Measurements from ENCODE around the gene ACVR1B. TPM values are rescaled to one million over a fixed set of nuclear protein-coding genes. Genes with fewer than 3 reads are reported as not detected.

The ACVR1B gene
- total and polyA plus RNA-seq, 2 of the 8 experiments (the other 6 are each of a cell fraction or from before 2014, with no cell fraction given): 16.0 to 19.2 TPM

- Histone ChIP-seq H3K23ac (ENCODE audit: insufficient read length) (no peak overlapping the region), H3K79me2 (ENCODE audit: control insufficient read depth in 1 of 2, insufficient read depth in 2 of 2, low read length in 2 of 2) (peaks cover 0 to 24% of the 10 kb centered on the region in 2 experiments; a peak in 2 of 4 replicates), H2BK120ac (replicated peaks; ENCODE audit: low read depth, low read length) (no peak overlapping the region), H3K4me3 (ENCODE audit: extremely low read depth in 1 of 4, insufficient read depth in 2 of 4, low read depth in 3 of 4, low read length in 4 of 4) (no peak overlapping the region), H4K8ac (ENCODE audit: extremely low read depth, insufficient read depth, low read length) (no peak overlapping the region), H4K5ac (ENCODE audit: insufficient read length, low read depth, low read length) (no peak overlapping the region), H2AK5ac (ENCODE audit: low read depth, low read length) (no peak overlapping the region), H3K27ac (ENCODE audit: low read depth, low read length) (no peak overlapping the region), H3K36me3 (ENCODE audit: control insufficient read depth in 2 of 4, insufficient read depth in 4 of 4, low read length in 3 of 4) (no peaks in the 10 kb centered on the region; a peak in 2 of 8 replicates), H3K9ac (replicated peaks in 1 of 4; ENCODE audit: extremely low read depth in 1 of 4, low read depth in 3 of 4, low read length in 3 of 4) (no peak overlapping the region), H3K79me1 (ENCODE audit: low read depth, low read length) (peaks cover 4% of the 10 kb centered on the region), H3K56ac (replicated peaks; ENCODE audit: insufficient read length, low read depth, low read length) (no peak overlapping the region), H3K14ac (ENCODE audit: insufficient read length) (no peak overlapping the region), H4K20me1 (replicated peaks in 1 of 2; ENCODE audit: control insufficient read depth in 1 of 2, insufficient read depth in 2 of 2, low read length in 2 of 2) (peaks cover 4 to 15% of the 10 kb centered on the region in 2 experiments), H3K18ac (ENCODE audit: extremely low read depth, low read length) (no peak overlapping the region), H2BK15ac (ENCODE audit: low read length) (no peak overlapping the region), H3K4ac (replicated peaks; ENCODE audit: insufficient read length, low read depth, low read length) (no peak overlapping the region), H2BK12ac (ENCODE audit: low read depth, low read length) (no peak overlapping the region), H2BK5ac (ENCODE audit: low read depth, low read length) (no peak overlapping the region), H3K9me3 (ENCODE audit: insufficient read depth in 2 of 2, low read depth in 1 of 2, low read length in 1 of 2) (no peaks in the 10 kb centered on the region), H3K4me1 (replicated peaks in 1 of 4; ENCODE audit: control insufficient read depth in 3 of 4, insufficient read depth in 4 of 4, low read length in 3 of 4) (peaks cover 0 to 6% (median 4%) of the 10 kb centered on the region in 4 experiments; a peak in 5 of 7 replicates), H3K27me3 (replicated peaks in 1 of 4; ENCODE audit: control insufficient read depth in 3 of 4, extremely low read depth in 1 of 4, insufficient read depth in 3 of 4, low read length in 3 of 4) (peaks cover 0 to 5% (median 3%) of the 10 kb centered on the region in 4 experiments; a peak in 5 of 7 replicates), H2AFZ (ENCODE audit: low read length) (no peak overlapping the region), H3K4me2 (ENCODE audit: insufficient read depth in 1 of 2, low read depth in 2 of 2, low read length in 2 of 2) (no peak overlapping the region), H3K23me2 (ENCODE audit: low read depth, low read length) (peaks cover 2% of the 10 kb centered on the region; the same call in 1 of the 2 replicates), H4K91ac (replicated peaks; ENCODE audit: insufficient read length, low read length) (no peak overlapping the region), H2BK20ac (ENCODE audit: low read length) (no peak overlapping the region)
- TF ChIP-seq NRF1 (IDR thresholded peaks at IDR 0.05; ENCODE audit: low read depth, low read length): no peak
- DNase-seq (ENCODE audit: low read depth in 1 of 2, low spot score in 2 of 2) (no peak), FAIRE-seq (no peak)
- CTCF ChIA-PET (ENCODE audit: partially characterized antibody): interaction anchor here (1.0 to 15.8 kb wide), 10 partner anchors 8 to 169 kb away, joined by 3 to 294 read pairs (median 7); partner anchors contain the start of genes ATG101, NR4A1 and SMIM41
- POLR2A ChIA-PET (ENCODE audit: partially characterized antibody): interaction anchor here (0.7 to 6.6 kb wide), 9 partner anchors 12 to 55 kb away, joined by 3 to 56 read pairs (median 3); partner anchors contain the start of gene ATG101
- 77% methylated on average over 3 of the region's 3 CpGs; no CpG with 5 or more reads in 1 of the 2 experiments for WGBS, 2 experiments (ENCODE audit: extremely low coverage in 1 of 2, insufficient coverage in 1 of 2, insufficient read length in 1 of 2, insufficient replicate concordance in 2 of 2, low coverage in 1 of 2, low lambda C conversion rate in 2 of 2, missing lambda C conversion rate in 1 of 2)
These were observed 89.5 kb downstream of the ACVR1B start for GRCh38 chr12:52041035-52041434.
